Measurements from ENCODE around the gene FMN2. TPM values are rescaled to one million over a fixed set of nuclear protein-coding genes. Genes with fewer than 3 reads are reported as not detected.

The FMN2 gene
- total RNA-seq, 1 donor from 2014 or later = under 0.01 TPM

GRCh38 chr1:240115831-240116230, 24.1 kb downstream of the FMN2 start:
- no peaks in the 10 kb centered on the region for H3K27me3 ChIP-seq (ENCODE audit: control insufficient read depth, insufficient read depth, low read length)
- no peak for DNase-seq (ENCODE audit: low read depth)
- TF ChIP-seq CTCF (IDR thresholded peaks at IDR 0.05; ENCODE audit: insufficient read depth, low read length, severe bottlenecking) = no peak
- no peak for FAIRE-seq
- no peaks in the 10 kb centered on the region for H3K36me3 ChIP-seq (ENCODE audit: control insufficient read depth, insufficient read depth, low read length)
- H3K4me3 ChIP-seq (ENCODE audit: low read depth, low read length) = no peak overlapping the region

- Histone ChIP-seq H3K4me3 (ENCODE audit: low read depth, low read length) (no peak overlapping the region), H3K27me3 (ENCODE audit: control insufficient read depth, insufficient read depth, low read length) (no peaks in the 10 kb centered on the region), H3K36me3 (ENCODE audit: control insufficient read depth, insufficient read depth, low read length) (no peaks in the 10 kb centered on the region)
- no peak for TF ChIP-seq CTCF (IDR thresholded peaks at IDR 0.05; ENCODE audit: insufficient read depth, low read length, severe bottlenecking)
- DNase-seq (ENCODE audit: low read depth) = no peak
- no peak for FAIRE-seq
Observed at GRCh38 chr1:240116831-240117769, 25.4 kb downstream of the FMN2 start.

DNA sequence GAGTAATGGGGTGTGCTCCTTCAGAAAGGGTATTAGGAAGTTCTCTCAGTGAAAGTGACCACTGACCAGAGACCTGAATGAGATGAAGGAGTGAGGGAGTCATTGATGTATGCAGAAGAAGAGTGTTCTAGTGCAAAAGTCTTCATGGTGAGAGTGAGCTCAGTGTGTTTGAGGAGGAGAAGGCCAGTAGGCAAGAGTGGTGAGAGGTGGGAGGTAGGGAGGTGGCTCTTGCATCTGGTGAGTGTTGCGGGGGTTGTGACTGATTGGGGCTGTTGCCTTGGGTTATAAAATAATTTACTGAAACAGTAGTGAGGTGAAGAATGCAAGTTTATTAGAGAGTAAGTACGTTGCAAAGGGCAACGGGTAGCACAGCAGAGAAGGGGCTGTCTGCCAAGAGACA, 26.2 kb downstream of the FMN2 start:
- H3K4me3 ChIP-seq (ENCODE audit: low read depth, low read length) = no peak overlapping the region
- FAIRE-seq = peak; percentile 18
- no peak for DNase-seq (ENCODE audit: low read depth)
- no peaks in the 10 kb centered on the region for H3K27me3 ChIP-seq (ENCODE audit: control insufficient read depth, insufficient read depth, low read length)
- no peaks in the 10 kb centered on the region for H3K36me3 ChIP-seq (ENCODE audit: control insufficient read depth, insufficient read depth, low read length)
- no peak for TF ChIP-seq CTCF (IDR thresholded peaks at IDR 0.05; ENCODE audit: insufficient read depth, low read length, severe bottlenecking)

GRCh38 chr1:240122639-240123613, 31.2 kb downstream of the FMN2 start:
- Histone ChIP-seq H3K4me3 (ENCODE audit: low read depth, low read length) (no peak overlapping the region), H3K36me3 (ENCODE audit: control insufficient read depth, insufficient read depth, low read length) (no peaks in the 10 kb centered on the region), H3K27me3 (ENCODE audit: control insufficient read depth, insufficient read depth, low read length) (no peaks in the 10 kb centered on the region)
- TF ChIP-seq CTCF (IDR thresholded peaks at IDR 0.05; ENCODE audit: insufficient read depth, low read length, severe bottlenecking) = no peak
- DNase-seq (ENCODE audit: low read depth) = no peak
- no peak for FAIRE-seq

DNA sequence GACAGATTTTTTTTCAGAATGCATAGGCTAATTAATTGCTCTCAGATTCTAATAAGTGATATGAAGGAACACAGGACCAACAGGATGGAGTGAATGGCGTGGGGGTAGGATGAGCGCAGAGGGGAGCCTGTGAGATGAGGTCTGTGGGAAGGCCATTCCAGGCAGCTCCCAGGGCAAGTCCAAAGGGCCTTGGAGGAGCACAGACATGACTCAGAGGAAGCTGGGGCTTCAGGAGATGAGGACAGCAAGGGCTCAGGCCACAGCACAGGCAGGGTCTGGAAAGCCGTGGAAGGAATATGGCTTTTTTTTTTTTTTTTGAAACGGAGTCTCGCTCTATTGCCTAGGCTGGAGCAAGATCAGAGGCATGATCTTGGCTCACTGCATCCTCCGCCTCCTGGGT, 35.1 kb downstream of the FMN2 start:
- H3K4me3 ChIP-seq (ENCODE audit: low read depth, low read length) = no peak overlapping the region
- no peak for TF ChIP-seq CTCF (IDR thresholded peaks at IDR 0.05; ENCODE audit: insufficient read depth, low read length, severe bottlenecking)
- FAIRE-seq = no peak

More for the DNA sequence above, 35.1 kb downstream of the FMN2 start:
- DNase-seq (ENCODE audit: low read depth) = no peak
- Histone ChIP-seq H3K36me3 (ENCODE audit: control insufficient read depth, insufficient read depth, low read length) (no peaks in the 10 kb centered on the region), H3K27me3 (ENCODE audit: control insufficient read depth, insufficient read depth, low read length) (no peaks in the 10 kb centered on the region)

Data from bronchial epithelial cell (primary cell).